K562 (cell line): ENCODE results near the gene TMIGD3. TPM values are rescaled to one million over a fixed set of nuclear protein-coding genes. Genes with fewer than 3 reads are reported as not detected.

Experiments used
- ATAC-seq: fragments of 200-7000 bp; cut with Tn5 transposase; 3 replicates; pipeline ENCODE4 v1.9.1; 2020; ENCODE audit warnings: moderate library complexity
- BruUV-seq: library from RNA; stranded (reverse); fragments of 400-500 nt; replicated peaks from 2 replicates; lab custom pipeline; 2021; lab: Mats Ljungman, UMichigan
- CTCF ChIA-PET: fragments of 300-600 bp; formaldehyde crosslinking; extraction: SDS; loops from one replicate; lab custom pipeline; 2021; ENCODE audit warnings: low intra/inter-chr PET ratio; lab: Yijun Ruan, JAX
- POLR2A ChIA-PET: fragments of 300-600, 350-650 bp; sonication (Branson Sonifier 250); formaldehyde crosslinking; extraction: SDS; loops from one replicate; lab custom pipeline; 2021; ENCODE audit warnings: antibody characterized with exemption, inconsistent platforms; lab: Yijun Ruan, JAX
- DNase-seq, 4 experiments: peaks; one replicate each; pipeline versions ENCODE4 v3.0.0 to v3.0.0-alpha.2; 2011 to 2018; ENCODE audit warnings: low spot score in 3 of 4, mixed read lengths in 3 of 4; ENCODE audit errors: extremely low read depth in 1 of 4
- FAIRE-seq: peaks from 2 replicates; lab custom pipeline; 2011; peaks lifted over from hg19 to GRCh38; lab: Jason Lieb, UNC
- H2AFZ ChIP-seq: 2 replicates; pipeline ENCODE4 v1.6.0; 2011; ENCODE audit warnings: low read depth, low read length, control low read depth, inconsistent platforms
- H3K27ac ChIP-seq: fragments of 200-600 bp; 3 replicates; pipeline ENCODE4 v1.8.0; 2011; ENCODE audit warnings: low read depth, mild to moderate bottlenecking, control low read depth, inconsistent platforms, low read length, moderate library complexity, mixed read lengths; ENCODE audit errors: extremely low read depth
- H3K27me3 ChIP-seq, 2 experiments: fragments of 300-600 bp in 1 of 2; 2 replicates in 1 of 2; 3 replicates in 1 of 2; pipeline versions ENCODE4 v1.6.0 to v1.8.0; 2011; ENCODE audit warnings: inconsistent platforms in 2 of 2, low read length in 2 of 2, mild to moderate bottlenecking in 1 of 2, mixed read lengths in 1 of 2, moderate library complexity in 1 of 2; ENCODE audit not compliant: control insufficient read depth in 2 of 2, insufficient read depth in 2 of 2
- H3K36me3 ChIP-seq: fragments of 300-600 bp; 3 replicates; pipeline ENCODE4 v1.8.0; 2011; ENCODE audit warnings: mild to moderate bottlenecking, low read length, inconsistent platforms; ENCODE audit not compliant: control insufficient read depth, insufficient read depth
- H3K4me1 ChIP-seq, 2 experiments: fragments of 200-600 bp in 1 of 2; replicated peaks in 1 of 2; 2 replicates in 1 of 2; 3 replicates in 1 of 2; pipeline versions ENCODE4 v1.5.1 to v1.8.0; 2011; ENCODE audit warnings: inconsistent platforms in 2 of 2, low read length in 2 of 2, mild to moderate bottlenecking in 1 of 2, mixed read lengths in 1 of 2, moderate library complexity in 1 of 2; ENCODE audit not compliant: control insufficient read depth in 2 of 2, insufficient read depth in 2 of 2
- H3K4me2 ChIP-seq: 2 replicates; pipeline ENCODE4 v1.6.1; 2011; ENCODE audit warnings: low read length, control low read depth, inconsistent platforms, mixed read lengths; ENCODE audit not compliant: insufficient read depth
- H3K4me3 ChIP-seq: fragments of 200-600 bp; sonication (generic), shearing (Covaris generic); 2 replicates; pipeline ENCODE4 v1.5.1; 2016; ENCODE audit warnings: control low read depth, inconsistent platforms
- H3K79me2 ChIP-seq: fragments of 200-600 bp; 3 replicates; pipeline ENCODE4 v1.8.0; 2011; ENCODE audit warnings: low read length, inconsistent platforms; ENCODE audit not compliant: control insufficient read depth, insufficient read depth
- H3K9ac ChIP-seq, 2 experiments: 2 replicates each; pipeline versions ENCODE4 v1.6.0 to v1.6.1; 2011; ENCODE audit warnings: low read depth in 2 of 2, low read length in 2 of 2, control low read depth in 1 of 2, inconsistent platforms in 1 of 2, mild to moderate bottlenecking in 1 of 2, mixed read lengths in 1 of 2; ENCODE audit not compliant: insufficient read depth in 1 of 2
- H3K9me1 ChIP-seq: one replicate; pipeline ENCODE4 v1.6.0; 2011; ENCODE audit warnings: inconsistent platforms, mild to moderate bottlenecking, low read length, moderate library complexity; ENCODE audit not compliant: control insufficient read depth, insufficient read depth
- H3K9me3 ChIP-seq: replicated peaks from 2 replicates; pipeline ENCODE4 v1.5.1; 2011; ENCODE audit warnings: low read depth, low read length, inconsistent platforms; ENCODE audit not compliant: control insufficient read depth, insufficient read depth
- H4K20me1 ChIP-seq: replicated peaks from 2 replicates; pipeline ENCODE4 v1.6.1; 2011; ENCODE audit warnings: low read length, inconsistent platforms, mixed read lengths; ENCODE audit not compliant: control insufficient read depth, insufficient read depth
- GTF2F1 ChIP-seq: IDR thresholded peaks from 2 replicates; pipeline ENCODE4 v1.6.1; 2011; ENCODE audit warnings: low read depth, low read length, improper control_type of control experiment
- HNRNPH1 ChIP-seq: fragments of 200-400 bp; formaldehyde crosslinking; optimal IDR thresholded peaks from 2 replicates; pipeline ENCODE3; 2017; ENCODE audit warnings: low read depth, mild to moderate bottlenecking, low read length, moderate library complexity
- MCM5 ChIP-seq: fragments of 450-650 bp; IDR thresholded peaks from 2 replicates; pipeline ENCODE4 v1.6.1; 2016; ENCODE audit warnings: low read depth
- NCOR1 ChIP-seq: fragments of 450-650 bp; IDR thresholded peaks from 2 replicates; pipeline ENCODE4 v1.6.1; 2016; ENCODE audit warnings: mild to moderate bottlenecking, moderate library complexity
- NELFE ChIP-seq: IDR thresholded peaks from 2 replicates; pipeline ENCODE4 v1.6.1; 2011; ENCODE audit warnings: mild to moderate bottlenecking; ENCODE audit not compliant: insufficient read depth, insufficient read length
- RBBP5 ChIP-seq: fragments of 200-600 bp; sonication (generic); IDR thresholded peaks from 2 replicates; pipeline ENCODE4 v1.6.1; 2012; ENCODE audit warnings: borderline replicate concordance, mild to moderate bottlenecking, low read length, control low read depth, inconsistent platforms; ENCODE audit not compliant: insufficient read depth, poor library complexity, severe bottlenecking
- WGBS: fragments of 100-300 bp; shearing (Covaris generic); methylation state at CpG from one replicate; pipeline ENCODE4 v1.1.6; 2016; ENCODE audit warnings: low coverage, mixed read lengths; ENCODE audit not compliant: insufficient coverage; ENCODE audit errors: missing lambda C conversion rate; 5-methylcytosine and 5-hydroxymethylcytosine counted together
- in situ Hi-C: fragments of 300-500 bp; cut with MboI; formaldehyde crosslinking; loops from 4 replicates; pipeline ENCODE4 v1.15.0; 2018; ENCODE audit warnings: inconsistent platforms, mixed read lengths
- intact Hi-C: fragments of 100-400 bp; cut with micrococcal nuclease; formaldehyde crosslinking; loops from 2 replicates; pipeline ENCODE4 v1.14.2; 2022
- polyA plus RNA-seq, 8 experiments: library from polyadenylated mRNA; depleted of rRNA in 4 of 8; stranded (reverse) in 5 of 8; unstranded in 3 of 8; fragments of >200 nt; fragmentation: Nextera tagmentation in 2 of 8; fragmentation: Illumina TruSeq in 1 of 8; extraction: Ambion mirVana in 2 of 8; extraction: Trizol in 1 of 8; gene quantifications; 2 replicates each; pipeline versions ENCODE4 v1.2.1 to v1.2.3, GENCODE V29; 2011 to 2014; ENCODE audit warnings: inconsistent platforms in 1 of 8, missing spikeins in 1 of 8
- total RNA-seq, 7 experiments: library from RNA; depleted of rRNA in 6 of 7; stranded (reverse); fragments of >200 nt in 6 of 7; fragmentation: Illumina TruSeq in 2 of 7; extraction: Trizol in 2 of 7; gene quantifications; 2 replicates each; pipeline versions ENCODE4 v1.2.1 to v1.2.3, GENCODE V29; 2011 to 2021; ENCODE audit warnings: low replicate concordance in 1 of 7
- TF ChIP-seq, protein P1 (sequence below): fragments of 450-650 bp; IDR thresholded peaks from 2 replicates; pipeline ENCODE4 v1.6.1; 2016; ENCODE audit warnings: missing biosample characterization, missing genetic modification characterization

TMIGD3 gene
- total and polyA plus RNA-seq, 9 of the 15 experiments (the other 6 are each of a cell fraction or from before 2014, with no cell fraction given): 0.11 to 0.13 (median 0.11) TPM; not detected in 6

DNA sequence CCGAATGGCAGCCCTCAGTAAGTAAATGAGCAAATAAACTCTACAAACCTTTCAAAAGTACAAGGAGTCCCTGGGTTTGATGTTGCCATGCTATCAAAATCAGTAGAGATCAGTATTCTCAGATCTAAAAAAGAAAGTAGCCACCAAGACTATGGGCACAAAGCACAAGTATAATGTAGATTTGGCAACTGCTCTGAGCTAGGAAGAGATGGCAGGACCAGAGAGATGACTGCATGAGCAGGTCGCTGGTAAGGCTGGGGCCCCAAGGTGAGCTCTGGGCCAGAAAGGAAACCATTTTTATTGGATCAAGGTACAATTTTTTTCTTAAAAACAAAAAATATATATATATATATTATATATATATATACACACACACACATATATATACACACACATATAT, 3.1 kb upstream of the TMIGD3 start:
- Histone ChIP-seq H3K79me2 (no peaks in the 10 kb centered on the region), H3K9me1 (no peaks in the 10 kb centered on the region), H2AFZ (no peak overlapping the region), H3K36me3 (no peaks in the 10 kb centered on the region), H3K4me1 (peaks cover 22 to 24% of the 10 kb centered on the region in 2 experiments), H3K9me3 (no peaks in the 10 kb centered on the region), H3K27me3 (no peaks in the 10 kb centered on the region), H4K20me1 (no peaks in the 10 kb centered on the region), H3K9ac (no peak overlapping the region), H3K4me2 (no peak overlapping the region), H3K4me3 (no peak overlapping the region), H3K27ac (no peak overlapping the region)
- ChIA-PET POLR2A (interaction anchor here (1.2 to 3.6 kb wide), 5 partner anchors 9 to 56 kb away, joined by 4 to 29 read pairs (median 7); no protein-coding TSS in a partner anchor), CTCF (interaction anchor here (2.6 kb wide), 1 partner anchor 149 kb away, joined by 41 read pairs; no protein-coding TSS in a partner anchor)
- no TSS peak for BruUV-seq
- in situ Hi-C loops: loop anchor here (5.0 kb wide), 1 partner anchor 151 kb away; no protein-coding TSS in a partner anchor
- no peak for FAIRE-seq
- 16% methylated on average over 2 of the region's 2 CpGs for WGBS
- TF ChIP-seq HNRNPH1 (no peak), NELFE (no peak), GTF2F1 (no peak), NCOR1 (no peak), RBBP5 (no peak), MCM5 (no peak)
- TF ChIP-seq, protein P1, sequence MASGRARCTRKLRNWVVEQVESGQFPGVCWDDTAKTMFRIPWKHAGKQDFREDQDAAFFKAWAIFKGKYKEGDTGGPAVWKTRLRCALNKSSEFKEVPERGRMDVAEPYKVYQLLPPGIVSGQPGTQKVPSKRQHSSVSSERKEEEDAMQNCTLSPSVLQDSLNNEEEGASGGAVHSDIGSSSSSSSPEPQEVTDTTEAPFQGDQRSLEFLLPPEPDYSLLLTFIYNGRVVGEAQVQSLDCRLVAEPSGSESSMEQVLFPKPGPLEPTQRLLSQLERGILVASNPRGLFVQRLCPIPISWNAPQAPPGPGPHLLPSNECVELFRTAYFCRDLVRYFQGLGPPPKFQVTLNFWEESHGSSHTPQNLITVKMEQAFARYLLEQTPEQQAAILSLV (tag): no peak
- intact Hi-C loops: loop anchor here (5.0 kb wide), 1 partner anchor 261 kb away; no protein-coding TSS in a partner anchor
- ATAC-seq: no peak
- no peak for DNase-seq
